HG03103 (cell line): ENCODE measurements around the gene THEM4.
A peak's percentile ranks its signal among the peaks of the same experiment; 100 is the strongest.

Source experiments
- ATAC-seq: cut with Tn5 transposase; IDR thresholded peaks from one replicate; pipeline ENCODE4 v1.9.1; 2021; ENCODE audit warnings: low read depth; ENCODE audit not compliant: unreplicated experiment

THEM4 gene

DNA sequence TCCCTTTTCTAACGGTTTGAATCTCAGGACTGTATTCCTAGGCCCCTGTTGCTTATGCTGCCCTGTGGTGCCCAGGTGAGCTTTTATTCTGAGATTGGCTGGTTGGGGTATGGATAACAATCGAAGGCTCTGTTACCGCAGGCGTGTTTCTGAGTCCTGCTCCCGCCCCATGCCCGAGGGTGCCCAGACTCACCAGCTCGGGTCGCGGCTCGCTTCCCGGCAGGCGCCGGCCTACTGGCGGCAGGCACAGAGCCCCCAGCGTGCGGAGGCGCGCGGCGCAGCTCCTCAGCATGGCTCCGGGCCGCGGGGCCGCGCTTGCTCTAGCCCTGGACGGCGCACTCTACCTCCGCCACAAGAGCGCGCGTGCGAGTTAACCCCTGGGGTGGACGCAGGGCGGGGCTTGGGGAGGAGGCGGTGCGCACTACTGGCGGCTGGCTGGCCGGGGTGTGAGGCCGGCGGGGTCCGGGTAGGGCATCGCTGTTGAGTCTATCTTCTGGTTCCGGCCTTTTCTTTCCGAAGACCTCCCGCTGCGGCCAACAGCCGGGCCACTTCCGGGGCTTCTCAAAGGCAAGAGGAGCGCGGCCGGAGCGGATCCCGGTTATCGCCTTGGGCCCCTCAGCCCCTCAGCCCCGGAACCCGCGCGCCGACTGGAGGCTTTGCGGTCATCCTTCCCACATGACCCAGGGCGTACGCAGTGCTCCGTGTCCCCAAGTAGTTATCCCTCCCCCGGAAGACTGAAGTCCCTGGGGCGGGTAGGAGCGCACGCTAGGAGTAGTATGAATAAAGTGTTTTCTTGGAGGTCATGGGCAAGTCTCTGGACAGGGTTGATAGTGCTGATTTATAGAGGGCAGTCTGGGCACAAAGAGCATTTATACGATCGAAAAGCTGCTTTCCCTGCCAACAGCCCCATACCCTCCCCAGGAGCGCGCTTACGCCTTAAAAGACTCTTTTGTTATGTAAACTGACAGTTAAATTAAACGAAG, at the start of gene THEM4:
Gene THEM4 (minus strand): TSS at position 345 of the 983 bp plus-strand sequence. CDS start 53 bp downstream, at position 292.
- peak; percentile 94 for ATAC-seq

DNA sequence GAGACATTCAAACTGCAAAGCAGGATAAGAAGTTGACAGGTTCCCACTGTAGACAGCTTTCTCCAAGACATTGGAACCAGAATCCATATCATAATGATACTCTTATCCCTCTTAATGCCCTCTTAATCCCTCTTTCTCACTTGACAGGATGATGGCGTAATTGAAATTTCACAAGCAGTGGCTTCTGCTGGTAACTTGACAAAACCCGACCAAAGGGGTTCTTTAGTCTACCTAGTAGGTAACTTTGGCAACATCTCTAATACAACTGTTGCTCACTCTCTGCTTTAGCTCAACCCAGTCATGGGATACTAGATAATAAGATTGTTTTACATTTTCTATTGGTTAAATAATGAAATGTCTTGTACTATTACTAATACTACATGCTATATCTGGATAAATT, 49.6 kb upstream of the THEM4 start:
- no peak for ATAC-seq

- ATAC-seq, result no peak
Observed at GRCh38 chr1:151956957-151957497, 47.7 kb upstream of the THEM4 start.

DNA sequence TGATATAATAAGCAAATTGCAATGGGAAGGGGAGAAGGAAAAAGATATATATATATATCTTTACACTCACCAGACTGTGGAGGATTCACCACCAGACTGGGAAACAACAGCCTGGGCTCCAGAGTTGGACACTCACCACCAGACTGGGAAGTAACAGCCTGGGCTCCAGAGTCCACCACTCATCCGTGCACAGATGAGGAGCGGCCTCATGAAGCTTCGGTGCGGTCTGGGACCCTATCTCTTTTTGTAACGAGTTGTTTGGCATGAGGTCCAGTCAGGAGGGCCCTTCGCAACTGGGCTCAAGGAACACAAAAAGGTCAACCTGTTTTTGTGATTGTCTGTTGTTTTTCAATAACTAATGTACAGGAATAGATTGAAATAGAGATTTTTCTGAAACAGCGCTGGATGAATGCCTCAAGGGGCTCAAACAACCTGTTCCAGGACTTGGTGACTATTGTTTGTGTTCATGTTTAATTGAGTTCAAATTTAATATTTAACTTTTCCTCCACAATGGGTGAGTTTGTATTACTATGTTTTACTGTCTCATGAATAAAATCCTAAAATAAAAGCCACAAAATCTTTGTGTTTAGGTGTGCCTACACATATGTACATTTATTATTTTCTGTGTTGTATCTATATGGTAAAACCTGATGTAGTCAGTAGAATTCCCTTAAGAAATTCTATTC, 44.2 kb upstream of the THEM4 start:
- ATAC-seq, result no peak

- no peak for ATAC-seq
Observed at GRCh38 chr1:151952811-151953210, 43.5 kb upstream of the THEM4 start.

DNA sequence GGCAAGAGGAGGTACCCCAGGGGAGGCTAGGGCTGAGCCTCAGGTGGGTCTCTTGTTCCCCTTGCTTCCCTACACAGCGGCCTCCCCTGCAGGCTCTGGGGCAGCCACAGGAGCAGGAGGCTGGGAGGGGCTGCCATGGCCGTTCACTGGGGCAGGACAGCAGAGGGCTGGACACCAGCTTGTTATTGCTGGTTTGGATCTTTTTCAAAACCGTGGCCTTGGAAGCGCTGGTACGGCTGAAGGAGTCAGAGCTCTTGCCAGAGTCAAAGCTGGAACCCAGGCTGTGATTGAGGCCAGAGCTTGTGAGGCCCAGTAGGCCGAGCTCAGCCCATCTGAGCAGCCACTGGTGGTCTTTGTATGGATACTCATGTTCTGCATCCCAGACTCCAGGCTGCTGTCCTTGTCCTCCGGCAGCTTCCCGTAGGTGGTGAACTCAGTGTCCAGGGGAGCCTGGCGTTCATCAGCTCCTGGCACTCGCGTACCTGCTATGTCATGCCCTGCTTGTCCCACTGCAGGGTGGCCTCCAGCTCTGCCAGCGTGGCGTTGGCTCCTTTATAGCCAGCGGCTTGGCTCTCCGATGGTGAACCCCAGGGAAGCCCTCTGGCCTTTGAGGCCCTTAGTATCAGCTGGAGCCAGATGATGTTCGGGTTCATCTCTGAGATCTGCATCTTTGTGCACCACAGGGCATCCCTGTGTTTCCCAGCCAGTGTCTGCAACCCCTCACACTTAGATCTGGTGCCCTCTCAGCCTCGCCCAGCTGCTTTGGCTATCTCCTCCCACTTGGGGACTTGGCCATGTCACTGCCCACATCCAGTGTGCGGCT, 40.3 kb upstream of the THEM4 start:
- no peak for ATAC-seq

- no peak for ATAC-seq
Observed at GRCh38 chr1:151948506-151948905, 39.2 kb upstream of the THEM4 start.

DNA sequence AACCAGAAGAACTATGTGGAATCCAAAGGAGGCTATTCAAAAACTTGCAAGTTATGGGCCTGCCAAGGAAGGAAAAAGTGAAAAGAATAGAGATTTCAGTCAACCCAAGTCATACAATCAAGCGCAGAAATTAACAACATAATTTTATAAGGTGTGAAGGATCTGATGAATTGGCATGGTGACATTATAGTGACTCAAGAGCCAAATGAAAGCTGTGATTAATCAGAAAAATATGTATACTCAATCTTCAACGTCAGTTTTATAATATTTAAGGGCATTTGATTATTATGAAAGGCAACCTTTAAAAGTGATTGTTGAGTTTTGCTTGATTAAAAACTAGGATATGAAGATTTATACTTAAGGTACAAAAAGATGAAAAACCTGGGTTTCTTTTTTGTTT, 37.8 kb upstream of the THEM4 start:
- no peak for ATAC-seq

- ATAC-seq, result no peak
Observed at GRCh38 chr1:151945725-151946722, 36.7 kb upstream of the THEM4 start.

- no peak for ATAC-seq
Observed at GRCh38 chr1:151944857-151945575, 35.7 kb upstream of the THEM4 start.

GRCh38 chr1:151944126-151944856, 35.0 kb upstream of the THEM4 start:
- no peak for ATAC-seq

DNA sequence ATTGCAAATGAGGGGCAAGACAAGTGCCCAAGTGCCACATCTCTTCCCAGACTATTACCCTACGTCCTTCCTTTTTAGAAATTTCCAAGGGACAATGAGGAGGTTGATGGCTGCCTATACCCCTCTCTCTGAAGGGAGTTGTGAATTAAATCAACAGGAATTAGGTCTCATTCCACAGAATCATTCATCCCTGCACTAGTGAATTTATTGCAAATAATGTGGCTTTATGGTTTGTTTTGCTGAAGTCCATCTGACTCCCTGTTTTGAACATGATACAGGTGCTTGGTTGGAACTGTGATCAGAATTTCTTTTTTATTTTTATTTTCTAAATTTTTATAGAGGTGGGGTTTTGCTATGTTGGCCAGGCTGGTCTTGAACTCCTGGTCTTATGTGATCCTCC, 34.3 kb upstream of the THEM4 start:
- no peak for ATAC-seq

GRCh38 chr1:151942882-151943281, 33.6 kb upstream of the THEM4 start:
- no peak for ATAC-seq

DNA sequence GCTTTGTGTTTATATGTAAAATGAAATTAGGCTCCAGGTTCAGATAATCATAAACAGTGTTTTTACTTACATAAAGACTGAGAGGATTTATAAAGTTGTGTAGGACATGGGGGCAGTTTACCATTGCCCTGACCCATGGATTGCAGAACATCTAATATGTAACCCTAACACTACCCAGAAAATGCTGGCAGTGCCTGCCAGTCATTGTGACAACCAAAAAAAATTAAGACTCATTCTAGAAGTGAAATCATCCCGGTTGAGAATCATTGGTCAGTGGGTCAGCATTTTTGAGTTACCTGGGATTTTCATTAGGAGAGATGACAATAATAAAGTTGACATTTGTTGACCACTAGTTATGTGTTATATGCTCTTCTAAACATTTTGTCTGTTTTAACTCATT, 31.2 kb upstream of the THEM4 start:
- ATAC-seq, result no peak

DNA sequence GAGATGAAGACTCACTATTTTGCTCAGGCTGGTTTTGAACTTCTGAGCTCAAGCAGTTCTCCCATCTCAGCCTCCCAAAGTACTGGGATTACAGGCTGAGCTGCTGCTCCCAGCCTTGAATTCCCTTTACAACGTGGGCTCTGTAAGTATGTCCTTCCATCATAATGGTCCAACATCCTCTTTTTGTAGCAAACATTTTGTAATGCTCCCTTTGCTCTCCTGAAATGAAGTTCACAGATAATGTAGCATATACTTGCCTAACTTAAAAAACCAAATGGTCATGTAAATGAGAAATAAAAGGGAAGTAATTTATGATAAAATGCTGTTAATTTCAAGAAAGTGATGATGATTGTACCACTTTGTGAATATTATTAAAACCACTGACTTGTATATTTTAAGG, 30.5 kb upstream of the THEM4 start:
- no peak for ATAC-seq

DNA sequence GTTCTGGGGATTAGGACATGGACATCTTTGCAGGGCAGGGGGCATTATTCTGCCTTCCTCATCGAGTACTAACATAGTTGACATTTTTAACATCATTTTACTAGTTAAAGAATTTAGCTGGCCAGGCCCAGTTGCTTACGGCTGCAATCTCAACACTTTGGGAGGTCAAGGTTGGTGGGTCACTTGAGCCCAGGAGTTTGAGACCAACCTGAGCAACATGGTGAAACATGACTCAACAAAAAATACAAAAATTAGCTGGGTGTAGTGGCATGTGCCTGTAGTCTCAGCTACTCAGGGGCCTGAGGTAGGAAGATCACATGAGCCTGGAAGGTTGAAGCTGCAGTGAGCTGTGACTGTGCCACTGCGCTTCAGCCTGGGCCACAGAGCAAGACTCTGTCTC, 29.8 kb upstream of the THEM4 start:
- ATAC-seq, result no peak

DNA sequence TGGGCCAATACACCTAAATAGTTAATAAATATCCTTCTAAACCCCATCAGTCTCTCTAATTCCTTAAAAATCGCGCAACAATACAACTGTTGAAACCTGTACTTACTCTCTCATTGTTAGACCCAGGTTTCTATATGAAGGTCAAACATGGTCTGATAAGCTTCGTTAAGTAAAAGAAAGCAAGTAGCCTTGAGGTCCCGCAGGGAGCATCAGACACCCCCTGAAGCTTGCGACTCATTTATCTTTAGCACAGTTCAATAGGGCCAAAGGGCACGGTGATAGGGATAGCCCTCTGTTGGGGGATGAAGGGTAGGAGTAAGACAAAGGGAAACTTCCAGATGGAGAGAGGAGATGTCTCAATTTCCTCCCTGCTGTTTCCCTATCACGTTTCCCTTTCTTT, 27.3 kb upstream of the THEM4 start:
- no peak for ATAC-seq
